HepG2 (cell line): Measurements from ENCODE around the gene MRPL14. TPM values are rescaled to one million over a fixed set of nuclear protein-coding genes. Genes with fewer than 3 reads are reported as not detected.

ENCODE experiments used
- CHD4 ChIP-seq: fragments of 200-600 bp; sonication (generic); IDR thresholded peaks from 2 replicates; pipeline ENCODE4 v1.7.0; 2017; ENCODE audit warnings: mild to moderate bottlenecking, low read length, borderline replicate concordance
- GFI1 ChIP-seq: sonication (generic); formaldehyde crosslinking; IDR thresholded peaks from 2 replicates; pipeline ENCODE4 v1.5.0; 2020; ENCODE audit warnings: missing genetic modification reagents, mild to moderate bottlenecking, borderline replicate concordance
- HOXA3 ChIP-seq: sonication (generic); formaldehyde crosslinking; IDR thresholded peaks from 2 replicates; pipeline ENCODE4 v1.5.0; 2020; ENCODE audit warnings: missing genetic modification reagents
- KDM2A ChIP-seq: sonication (generic); formaldehyde crosslinking; IDR thresholded peaks from 2 replicates; pipeline ENCODE4 v1.4.0; 2020; ENCODE audit warnings: low read depth, missing genetic modification reagents, borderline replicate concordance
- KDM4B ChIP-seq: sonication (generic); formaldehyde crosslinking; IDR thresholded peaks from 2 replicates; pipeline ENCODE4 v1.4.0; 2020; ENCODE audit warnings: missing genetic modification reagents
- LCORL ChIP-seq, 2 experiments: fragments of 450-650 bp in 1 of 2; sonication (generic) in 1 of 2; formaldehyde crosslinking in 1 of 2; IDR thresholded peaks; 2 replicates each; pipeline versions ENCODE4 v1.5.0 to v1.6.1; 2017 to 2020; ENCODE audit warnings: antibody characterized with exemption in 1 of 2, missing genetic modification reagents in 1 of 2
- MTA1 ChIP-seq: sonication (generic); formaldehyde crosslinking; IDR thresholded peaks from 2 replicates; pipeline ENCODE4 v1.4.0; 2020; ENCODE audit warnings: missing genetic modification reagents, mild to moderate bottlenecking, borderline replicate concordance
- MYC ChIP-seq: sonication (generic); formaldehyde crosslinking; IDR thresholded peaks from 2 replicates; pipeline ENCODE4 v1.9.0; 2021; ENCODE audit warnings: missing genetic modification reagents, borderline replicate concordance
- NR2F1 ChIP-seq, 2 experiments: fragments of 450-650 bp in 1 of 2; formaldehyde crosslinking in 1 of 2; IDR thresholded peaks; 2 replicates each; pipeline versions ENCODE4 v1.5.0 to v1.6.1; 2016 to 2020; ENCODE audit warnings: mild to moderate bottlenecking in 1 of 2, missing compliant biosample characterization in 1 of 2, missing genetic modification reagents in 1 of 2, moderate library complexity in 1 of 2
- NR2F6 ChIP-seq, 2 experiments: IDR thresholded peaks; 2 replicates each; pipeline ENCODE4 v1.6.1; 2016; ENCODE audit warnings: antibody characterized with exemption in 1 of 2, mild to moderate bottlenecking in 1 of 2
- ZNF563 ChIP-seq: sonication (generic); formaldehyde crosslinking; IDR thresholded peaks from 2 replicates; pipeline ENCODE4 v1.8.0; 2022; ENCODE audit warnings: mild to moderate bottlenecking, moderate library complexity, missing genetic modification reagents
- ZSCAN29 ChIP-seq: sonication (generic); formaldehyde crosslinking; conservative IDR thresholded peaks from 2 replicates; pipeline ENCODE4 v1.4.0; 2020; ENCODE audit warnings: mild to moderate bottlenecking, missing genetic modification reagents
- polyA plus RNA-seq, 8 experiments: library from polyadenylated mRNA; depleted of rRNA in 3 of 8; stranded (reverse) in 7 of 8; unstranded in 1 of 8; fragments of >200 nt; fragmentation: Illumina TruSeq in 4 of 8; extraction: Trizol in 4 of 8; gene quantifications; 2 replicates each; pipeline versions ENCODE4 v1.2.1 to v1.2.3, GENCODE V29; 2011 to 2016; ENCODE audit warnings: low read depth in 4 of 8, missing spikeins in 1 of 8, mixed read lengths in 1 of 8; ENCODE audit not compliant: insufficient read depth in 1 of 8
- total RNA-seq, 5 experiments: library from RNA; depleted of rRNA; stranded (reverse); fragments of >200 nt; fragmentation: Illumina TruSeq; extraction: Trizol; gene quantifications; 2 replicates each; pipeline ENCODE4 v1.2.3, GENCODE V29; 2016; ENCODE audit warnings: low read depth in 1 of 5
- TF ChIP-seq, protein P1 (sequence below): sonication (generic); formaldehyde crosslinking; IDR thresholded peaks from one replicate; pipeline ENCODE4 v1.5.1; 2020; ENCODE audit warnings: mild to moderate bottlenecking, missing genetic modification reagents; ENCODE audit errors: not compliant biosample characterization
- TF ChIP-seq, protein P2 (sequence below): sonication (generic); formaldehyde crosslinking; IDR thresholded peaks from 2 replicates; pipeline ENCODE4 v1.9.0; 2022; ENCODE audit warnings: low read depth, missing genetic modification reagents
- TF ChIP-seq, protein P3 (sequence below): sonication (generic); formaldehyde crosslinking; IDR thresholded peaks from 2 replicates; pipeline ENCODE4 v1.4.0; 2020; ENCODE audit warnings: mild to moderate bottlenecking, missing genetic modification reagents

MRPL14 gene
- total and polyA plus RNA-seq, 2 of the 13 experiments (the other 11 are each of a cell fraction or from before 2014, with no cell fraction given): 157 to 178 TPM

DNA sequence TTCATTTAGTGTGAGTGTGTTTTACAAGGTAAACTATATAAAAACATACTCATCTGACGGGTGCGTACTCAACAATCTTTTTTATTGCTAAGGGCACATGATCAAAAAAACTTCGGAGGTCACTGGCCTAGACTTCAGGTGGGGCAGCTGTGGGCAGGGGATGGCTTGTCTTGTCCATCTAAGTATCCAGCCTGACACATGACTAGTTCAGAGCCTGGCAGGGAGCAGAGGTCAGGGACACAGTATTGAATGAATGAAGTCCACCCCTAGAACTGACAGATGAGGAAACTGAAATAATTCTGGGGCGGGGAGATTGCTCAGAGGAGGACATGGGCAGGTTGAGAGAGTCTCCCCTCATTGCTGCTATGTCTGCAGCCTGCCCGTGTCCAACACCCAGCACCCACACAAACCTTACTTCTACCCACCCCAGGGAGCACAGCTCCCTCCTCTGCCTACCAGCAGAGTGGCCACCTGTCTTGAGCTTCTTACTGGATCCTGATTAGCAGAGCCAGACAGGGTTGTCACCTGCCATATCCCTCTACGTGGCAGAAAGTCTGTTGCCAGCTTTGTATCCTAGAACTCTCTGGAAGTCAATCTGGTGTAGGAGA, 48.9 kb downstream of the MRPL14 start (continued):
- TF ChIP-seq, protein P1, sequence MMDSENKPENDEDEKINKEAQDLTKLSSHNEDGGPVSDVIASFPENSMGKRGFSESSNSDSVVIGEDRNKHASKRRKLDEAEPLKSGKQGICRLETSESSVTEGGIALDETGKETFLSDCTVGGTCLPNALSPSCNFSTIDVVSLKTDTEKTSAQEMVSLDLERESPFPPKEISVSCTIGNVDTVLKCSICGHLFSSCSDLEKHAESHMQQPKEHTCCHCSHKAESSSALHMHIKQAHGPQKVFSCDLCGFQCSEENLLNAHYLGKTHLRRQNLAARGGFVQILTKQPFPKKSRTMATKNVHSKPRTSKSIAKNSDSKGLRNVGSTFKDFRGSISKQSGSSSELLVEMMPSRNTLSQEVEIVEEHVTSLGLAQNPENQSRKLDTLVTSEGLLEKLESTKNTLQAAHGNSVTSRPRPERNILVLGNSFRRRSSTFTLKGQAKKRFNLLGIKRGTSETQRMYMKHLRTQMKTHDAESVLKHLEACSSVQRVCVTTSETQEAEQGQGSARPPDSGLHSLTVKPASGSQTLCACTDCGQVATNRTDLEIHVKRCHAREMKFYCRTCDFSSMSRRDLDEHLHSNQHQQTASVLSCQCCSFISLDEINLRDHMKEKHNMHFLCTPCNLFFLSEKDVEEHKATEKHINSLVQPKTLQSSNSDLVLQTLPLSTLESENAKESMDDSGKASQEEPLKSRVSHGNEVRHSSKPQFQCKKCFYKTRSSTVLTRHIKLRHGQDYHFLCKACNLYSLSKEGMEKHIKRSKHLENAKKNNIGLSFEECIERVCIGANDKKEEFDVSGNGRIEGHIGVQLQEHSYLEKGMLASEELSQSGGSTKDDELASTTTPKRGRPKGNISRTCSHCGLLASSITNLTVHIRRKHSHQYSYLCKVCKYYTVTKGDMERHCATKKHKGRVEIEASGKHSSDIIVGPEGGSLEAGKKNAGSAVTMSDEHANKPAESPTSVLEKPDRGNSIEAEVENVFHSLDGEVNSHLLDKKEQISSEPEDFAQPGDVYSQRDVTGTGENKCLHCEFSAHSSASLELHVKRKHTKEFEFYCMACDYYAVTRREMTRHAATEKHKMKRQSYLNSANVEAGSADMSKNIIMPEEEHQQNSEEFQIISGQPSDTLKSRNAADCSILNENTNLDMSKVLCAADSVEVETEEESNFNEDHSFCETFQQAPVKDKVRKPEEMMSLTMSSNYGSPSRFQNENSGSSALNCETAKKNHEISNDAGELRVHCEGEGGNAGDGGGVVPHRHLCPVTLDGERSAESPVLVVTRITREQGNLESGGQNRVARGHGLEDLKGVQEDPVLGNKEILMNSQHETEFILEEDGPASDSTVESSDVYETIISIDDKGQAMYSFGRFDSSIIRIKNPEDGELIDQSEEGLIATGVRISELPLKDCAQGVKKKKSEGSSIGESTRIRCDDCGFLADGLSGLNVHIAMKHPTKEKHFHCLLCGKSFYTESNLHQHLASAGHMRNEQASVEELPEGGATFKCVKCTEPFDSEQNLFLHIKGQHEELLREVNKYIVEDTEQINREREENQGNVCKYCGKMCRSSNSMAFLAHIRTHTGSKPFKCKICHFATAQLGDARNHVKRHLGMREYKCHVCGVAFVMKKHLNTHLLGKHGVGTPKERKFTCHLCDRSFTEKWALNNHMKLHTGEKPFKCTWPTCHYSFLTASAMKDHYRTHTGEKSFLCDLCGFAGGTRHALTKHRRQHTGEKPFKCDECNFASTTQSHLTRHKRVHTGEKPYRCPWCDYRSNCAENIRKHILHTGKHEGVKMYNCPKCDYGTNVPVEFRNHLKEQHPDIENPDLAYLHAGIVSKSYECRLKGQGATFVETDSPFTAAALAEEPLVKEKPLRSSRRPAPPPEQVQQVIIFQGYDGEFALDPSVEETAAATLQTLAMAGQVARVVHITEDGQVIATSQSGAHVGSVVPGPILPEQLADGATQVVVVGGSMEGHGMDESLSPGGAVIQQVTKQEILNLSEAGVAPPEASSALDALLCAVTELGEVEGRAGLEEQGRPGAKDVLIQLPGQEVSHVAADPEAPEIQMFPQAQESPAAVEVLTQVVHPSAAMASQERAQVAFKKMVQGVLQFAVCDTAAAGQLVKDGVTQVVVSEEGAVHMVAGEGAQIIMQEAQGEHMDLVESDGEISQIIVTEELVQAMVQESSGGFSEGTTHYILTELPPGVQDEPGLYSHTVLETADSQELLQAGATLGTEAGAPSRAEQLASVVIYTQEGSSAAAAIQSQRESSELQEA (CRISPR knock-in tag): no peak
- peak; percentile 56 to 89; a peak in 3 of 4 replicates for TF ChIP-seq NR2F1 (CRISPR knock-in tag; IDR thresholded peaks at IDR 0.05)
- TF ChIP-seq KDM4B: no peak
- no peak for TF ChIP-seq ZNF563 (CRISPR knock-in tag)
- TF ChIP-seq KDM2A (CRISPR knock-in tag): no peak
- no peak for TF ChIP-seq GFI1
- TF ChIP-seq ZSCAN29 (CRISPR knock-in tag): 0 out of 2 replicates have a peak, but pooled peaks have one; percentile 71
- TF ChIP-seq NR2F6 (IDR thresholded peaks at IDR 0.05): peak; percentile 88
- TF ChIP-seq NR2F6 (CRISPR knock-in tag; IDR thresholded peaks at IDR 0.05): peak; percentile 94
- TF ChIP-seq MTA1 (CRISPR knock-in tag): no peak
- no peak; the same call in 1 of the 2 replicates for TF ChIP-seq CHD4
- TF ChIP-seq, protein P2, sequence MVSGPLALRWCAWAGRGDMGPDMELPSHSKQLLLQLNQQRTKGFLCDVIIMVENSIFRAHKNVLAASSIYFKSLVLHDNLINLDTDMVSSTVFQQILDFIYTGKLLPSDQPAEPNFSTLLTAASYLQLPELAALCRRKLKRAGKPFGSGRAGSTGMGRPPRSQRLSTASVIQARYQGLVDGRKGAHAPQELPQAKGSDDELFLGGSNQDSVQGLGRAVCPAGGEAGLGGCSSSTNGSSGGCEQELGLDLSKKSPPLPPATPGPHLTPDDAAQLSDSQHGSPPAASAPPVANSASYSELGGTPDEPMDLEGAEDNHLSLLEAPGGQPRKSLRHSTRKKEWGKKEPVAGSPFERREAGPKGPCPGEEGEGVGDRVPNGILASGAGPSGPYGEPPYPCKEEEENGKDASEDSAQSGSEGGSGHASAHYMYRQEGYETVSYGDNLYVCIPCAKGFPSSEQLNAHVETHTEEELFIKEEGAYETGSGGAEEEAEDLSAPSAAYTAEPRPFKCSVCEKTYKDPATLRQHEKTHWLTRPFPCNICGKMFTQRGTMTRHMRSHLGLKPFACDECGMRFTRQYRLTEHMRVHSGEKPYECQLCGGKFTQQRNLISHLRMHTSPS (CRISPR knock-in tag): 0 out of 2 replicates have a peak, but pooled peaks have one; percentile 28
- TF ChIP-seq, protein P3, sequence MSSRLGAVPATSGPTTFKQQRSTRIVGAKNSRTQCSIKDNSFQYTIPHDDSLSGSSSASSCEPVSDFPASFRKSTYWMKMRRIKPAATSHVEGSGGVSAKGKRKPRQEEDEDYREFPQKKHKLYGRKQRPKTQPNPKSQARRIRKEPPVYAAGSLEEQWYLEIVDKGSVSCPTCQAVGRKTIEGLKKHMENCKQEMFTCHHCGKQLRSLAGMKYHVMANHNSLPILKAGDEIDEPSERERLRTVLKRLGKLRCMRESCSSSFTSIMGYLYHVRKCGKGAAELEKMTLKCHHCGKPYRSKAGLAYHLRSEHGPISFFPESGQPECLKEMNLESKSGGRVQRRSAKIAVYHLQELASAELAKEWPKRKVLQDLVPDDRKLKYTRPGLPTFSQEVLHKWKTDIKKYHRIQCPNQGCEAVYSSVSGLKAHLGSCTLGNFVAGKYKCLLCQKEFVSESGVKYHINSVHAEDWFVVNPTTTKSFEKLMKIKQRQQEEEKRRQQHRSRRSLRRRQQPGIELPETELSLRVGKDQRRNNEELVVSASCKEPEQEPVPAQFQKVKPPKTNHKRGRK (CRISPR knock-in tag): no peak
- TF ChIP-seq HOXA3 (CRISPR knock-in tag): peak; percentile 48; the same call in 1 of the 2 replicates
- peak; percentile 29; the same call in 1 of the 2 replicates for TF ChIP-seq MYC (CRISPR knock-in tag)
- no peak for TF ChIP-seq LCORL (IDR thresholded peaks at IDR 0.05)
- 0 out of 2 replicates have a peak, but pooled peaks have one; percentile 50 for TF ChIP-seq LCORL (CRISPR knock-in tag; IDR thresholded peaks at IDR 0.05)
